Mucosa of descending colon (tissue), 3 donors: ENCODE results near the gene ETV6. TPM values are rescaled to one million over a fixed set of nuclear protein-coding genes. Genes with fewer than 3 reads are reported as not detected.

Experiments
- ATAC-seq: fragments of 200-7000 bp; cut with Tn5 transposase; one replicate; pipeline ENCODE4 v1.9.1; 2020; ENCODE audit warnings: mild to moderate bottlenecking, moderate library complexity
- DNase-seq, 3 donors: peaks; one replicate each; pipeline ENCODE4 v3.0.0-alpha.2; 2020
- H3K36me3 ChIP-seq: fragments of 200-600 bp; one replicate; pipeline ENCODE4 v1.8.0; 2021; ENCODE audit warnings: low read depth, mild to moderate bottlenecking
- H3K4me1 ChIP-seq: fragments of 200-600 bp; one replicate; pipeline ENCODE4 v1.8.0; 2021; ENCODE audit warnings: low read depth, mild to moderate bottlenecking
- H3K4me3 ChIP-seq: fragments of 200-600 bp; one replicate; pipeline ENCODE4 v1.8.0; 2021; ENCODE audit warnings: mild to moderate bottlenecking
- H3K9me3 ChIP-seq: fragments of 200-600 bp; one replicate; pipeline ENCODE4 v1.8.0; 2021; ENCODE audit warnings: mild to moderate bottlenecking
- CTCF ChIP-seq: fragments of 200-600 bp; IDR thresholded peaks from one replicate; pipeline ENCODE4 v1.8.0; 2022; ENCODE audit warnings: antibody characterized with exemption, mild to moderate bottlenecking
- intact Hi-C, 2 donors: fragments of 100-400 bp; cut with DNase I in 1 of 2; cut with micrococcal nuclease in 1 of 2; formaldehyde crosslinking; loops; one replicate each; pipeline versions ENCODE4 v1.11.0 to v1.11.1; 2022; cut with DNase I, micrococcal nuclease
- total RNA-seq, 3 donors: library from RNA; stranded (reverse); fragmentation: NEBNext Ultra II Directional in 2 of 3; extraction: Animal tissue kit (Norgen Biotek cat#: 25700) in 2 of 3; gene quantifications; one replicate each; pipeline versions ENCODE4 v1.2.1 to v1.2.4, GENCODE V29; 2021 to 2023
- donor health status: DM: no; HTN: no; CAD: no; lungs with moderate emphysema.
- donor health status: DM: no; HTN: no; CAD: no.
- donor health status: DM: no; HTN: yes; CAD: no.

Gene ETV6
- total RNA-seq, 3 donors from 2014 or later = 60.9 to 74.3 (median 72.8) TPM

GRCh38 chr12:11657511-11657910 is 8.0 kb downstream of the ETV6 start:
- intact Hi-C loops = no loop called here
- Histone ChIP-seq H3K9me3 (no peaks in the 10 kb centered on the region), H3K36me3 (no peaks in the 10 kb centered on the region), H3K4me3 (no peak overlapping the region), H3K4me1 (peaks cover 14% of the 10 kb centered on the region)
- TF ChIP-seq CTCF = no peak
- DNase-seq = no peak
- no peak for ATAC-seq

GRCh38 chr12:11658791-11659190 is 9.3 kb downstream of the ETV6 start:
- TF ChIP-seq CTCF = no peak
- no peak for DNase-seq
- Histone ChIP-seq H3K36me3 (no peaks in the 10 kb centered on the region), H3K4me3 (no peak overlapping the region), H3K4me1 (peaks cover 7% of the 10 kb centered on the region), H3K9me3 (no peaks in the 10 kb centered on the region)
- no peak for ATAC-seq
- intact Hi-C loops = no loop called here

GRCh38 chr12:11660624-11661023 is 11.2 kb downstream of the ETV6 start:
- DNase-seq (no peak), ATAC-seq (no peak)
- H3K4me1 ChIP-seq = peaks cover 6% of the 10 kb centered on the region
- no peak for TF ChIP-seq CTCF
- H3K36me3 ChIP-seq = no peaks in the 10 kb centered on the region
- intact Hi-C loops = no loop called here
- no peaks in the 10 kb centered on the region for H3K9me3 ChIP-seq
- H3K4me3 ChIP-seq = no peak overlapping the region

- TF ChIP-seq CTCF = no peak
- Histone ChIP-seq H3K36me3 (no peaks in the 10 kb centered on the region), H3K4me1 (peaks cover 6% of the 10 kb centered on the region), H3K4me3 (no peak overlapping the region), H3K9me3 (no peaks in the 10 kb centered on the region)
- intact Hi-C loops = no loop called here
- no peak for ATAC-seq
- no peak for DNase-seq
Observed at GRCh38 chr12:11661491-11662089, 12.1 kb downstream of the ETV6 start.

GRCh38 chr12:11662369-11662768 is 12.9 kb downstream of the ETV6 start:
- Histone ChIP-seq H3K4me1 (peaks cover 6% of the 10 kb centered on the region), H3K4me3 (no peak overlapping the region), H3K9me3 (no peaks in the 10 kb centered on the region), H3K36me3 (no peaks in the 10 kb centered on the region)
- DNase-seq = no peak
- no peak for TF ChIP-seq CTCF
- intact Hi-C loops = no loop called here
- no peak for ATAC-seq

GRCh38 chr12:11663130-11663529 is 13.7 kb downstream of the ETV6 start:
- intact Hi-C loops = no loop called here
- Histone ChIP-seq H3K9me3 (no peaks in the 10 kb centered on the region), H3K4me3 (no peak overlapping the region), H3K36me3 (no peaks in the 10 kb centered on the region), H3K4me1 (peaks cover 6% of the 10 kb centered on the region)
- ATAC-seq (no peak), DNase-seq (no peak)
- no peak for TF ChIP-seq CTCF
